SJCRH30 (cell line): ENCODE results near the gene PHLDB1. TPM values are rescaled to one million over a fixed set of nuclear protein-coding genes. Genes with fewer than 3 reads are reported as not detected.

Source experiments
- DNase-seq, 2 experiments: peaks; one replicate each; pipeline ENCODE4 v3.0.0-alpha.2; 2015 to 2020
- H3K27ac ChIP-seq: fragments of 250-450 bp; sonication (Bioruptor Pico); 2 replicates; pipeline ENCODE4 v1.5.1; 2020; ENCODE audit warnings: mild to moderate bottlenecking, moderate library complexity
- H3K27me3 ChIP-seq: fragments of 250-450 bp; sonication (Bioruptor Pico); 2 replicates; pipeline ENCODE4 v1.5.1; 2020; ENCODE audit warnings: mild to moderate bottlenecking, moderate library complexity
- H3K36me3 ChIP-seq: fragments of 250-450 bp; sonication (Bioruptor Pico); 2 replicates; pipeline ENCODE4 v1.5.1; 2020; ENCODE audit warnings: mild to moderate bottlenecking, moderate library complexity
- H3K4me1 ChIP-seq: fragments of 250-450 bp; sonication (Bioruptor Pico); 2 replicates; pipeline ENCODE4 v1.5.1; 2020; ENCODE audit warnings: mild to moderate bottlenecking, moderate library complexity
- H3K4me3 ChIP-seq: fragments of 250-450 bp; sonication (Bioruptor Pico); 2 replicates; pipeline ENCODE4 v1.5.1; 2020; ENCODE audit warnings: mild to moderate bottlenecking, moderate library complexity
- H3K9me3 ChIP-seq: fragments of 250-450 bp; sonication (Bioruptor Pico); replicated peaks from 2 replicates; pipeline ENCODE4 v1.5.1; 2020; ENCODE audit warnings: mild to moderate bottlenecking, moderate library complexity
- total RNA-seq: library from RNA; depleted of rRNA; stranded (reverse); fragments of >200 nt; shearing (Covaris generic); gene quantifications from 2 replicates; pipeline ENCODE4 v1.2.3, GENCODE V29; 2014

The PHLDB1 gene
- total RNA-seq, 1 experiment from 2014 or later, result 21.6 TPM

DNA sequence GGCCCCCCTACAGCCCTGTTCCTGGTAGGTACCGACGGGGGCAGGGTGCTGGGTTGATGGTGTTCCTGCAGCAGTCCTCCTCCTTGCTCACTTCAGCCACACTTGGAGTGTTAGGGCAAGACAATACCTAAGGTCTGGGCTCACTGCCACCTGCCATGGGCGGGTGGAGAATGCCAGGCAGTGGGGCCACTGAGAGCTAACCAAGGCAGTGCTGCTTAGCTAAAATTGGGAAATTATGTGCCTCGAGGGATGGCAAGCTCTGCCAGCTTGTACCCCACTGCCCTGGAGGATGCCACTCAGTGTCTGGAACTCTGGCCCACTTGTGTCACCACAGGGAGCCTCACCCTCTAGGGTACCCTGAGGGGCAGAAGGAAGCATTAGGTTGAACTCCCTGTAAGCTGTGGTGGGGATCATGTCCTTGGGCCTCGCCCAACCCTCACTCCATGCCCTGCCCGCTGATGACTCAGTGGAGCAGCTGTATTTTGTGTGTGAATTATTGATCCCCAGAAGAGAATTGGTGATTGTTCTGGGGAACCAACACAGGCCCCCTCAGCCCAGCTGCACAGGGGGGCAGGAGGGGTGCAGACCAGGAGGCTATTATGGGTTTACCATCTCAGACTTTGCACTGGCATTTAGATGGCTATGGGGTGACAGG is 17.7 kb downstream of the PHLDB1 start:
- Histone ChIP-seq H3K27me3 (no peaks in the 10 kb centered on the region), H3K4me3 (no peak overlapping the region), H3K36me3 (peaks cover 12% of the 10 kb centered on the region; the same call in 1 of the 2 replicates), H3K4me1 (peaks cover 17% of the 10 kb centered on the region), H3K27ac (no peak overlapping the region), H3K9me3 (no peaks in the 10 kb centered on the region)
- DNase-seq, result no peak

DNA sequence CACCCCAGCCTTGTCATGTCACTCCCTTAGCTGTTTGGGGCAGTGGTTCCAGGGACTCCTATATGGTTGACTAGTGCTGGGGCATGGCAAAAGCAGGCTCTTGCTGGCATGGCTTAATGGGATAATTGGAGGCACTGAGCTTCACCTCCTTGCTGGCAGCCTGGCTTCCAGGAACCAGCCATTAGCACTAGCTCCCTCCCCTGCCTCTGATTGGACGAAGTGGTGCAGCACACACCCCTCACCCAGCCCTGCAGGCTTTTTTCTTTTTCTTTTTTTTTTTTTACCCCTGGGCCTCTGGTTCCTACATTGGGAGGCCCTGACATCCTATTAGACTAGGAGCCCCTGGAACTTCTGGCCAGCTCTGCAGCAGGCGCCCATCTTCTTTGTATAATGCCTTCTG is 18.6 kb downstream of the PHLDB1 start:
- no peak overlapping the region for H3K4me3 ChIP-seq
- no peaks in the 10 kb centered on the region for H3K9me3 ChIP-seq
- H3K36me3 ChIP-seq, result peaks cover 12% of the 10 kb centered on the region; the same call in 1 of the 2 replicates
- DNase-seq, result no peak
- H3K27ac ChIP-seq, result no peak overlapping the region
- H3K27me3 ChIP-seq, result no peaks in the 10 kb centered on the region
- H3K4me1 ChIP-seq, result peaks cover 13% of the 10 kb centered on the region

DNA sequence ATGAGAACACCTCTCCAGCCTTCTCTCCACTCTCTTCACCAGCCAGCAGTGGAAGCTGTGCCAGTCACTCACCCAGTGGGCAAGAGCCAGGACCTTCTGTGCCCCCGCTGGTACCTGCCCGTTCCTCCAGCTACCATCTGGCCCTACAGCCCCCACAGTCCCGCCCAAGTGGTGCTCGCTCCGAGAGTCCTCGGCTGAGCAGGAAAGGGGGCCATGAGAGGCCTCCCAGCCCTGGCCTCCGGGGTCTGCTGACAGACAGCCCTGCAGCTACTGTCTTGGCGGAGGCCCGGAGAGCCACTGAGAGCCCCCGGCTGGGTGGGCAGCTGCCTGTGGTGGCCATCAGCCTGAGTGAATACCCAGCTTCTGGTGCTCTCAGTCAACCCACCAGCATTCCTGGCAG is 20.2 kb downstream of the PHLDB1 start:
- peaks cover 12% of the 10 kb centered on the region; the same call in 1 of the 2 replicates for H3K36me3 ChIP-seq
- no peak overlapping the region for H3K4me3 ChIP-seq
- H3K27ac ChIP-seq, result no peak overlapping the region
- H3K9me3 ChIP-seq, result no peaks in the 10 kb centered on the region
- DNase-seq, result no peak
- H3K27me3 ChIP-seq, result no peaks in the 10 kb centered on the region
- peaks cover 13% of the 10 kb centered on the region for H3K4me1 ChIP-seq

DNA sequence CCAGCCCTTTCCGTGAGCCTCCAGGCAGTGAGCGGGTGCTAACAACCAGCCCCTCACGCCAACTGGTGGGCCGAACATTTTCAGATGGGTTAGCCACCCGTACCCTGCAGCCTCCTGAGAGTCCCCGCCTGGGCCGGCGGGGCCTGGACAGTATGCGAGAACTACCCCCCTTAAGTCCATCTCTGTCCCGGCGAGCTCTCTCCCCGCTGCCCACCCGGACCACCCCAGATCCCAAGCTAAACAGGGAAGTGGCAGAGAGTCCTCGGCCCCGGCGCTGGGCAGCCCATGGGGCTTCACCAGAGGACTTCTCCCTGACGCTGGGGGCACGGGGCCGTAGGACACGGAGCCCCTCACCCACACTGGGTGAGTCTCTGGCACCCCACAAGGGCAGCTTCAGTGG is 20.6 kb downstream of the PHLDB1 start:
- Histone ChIP-seq H3K4me1 (peaks cover 10% of the 10 kb centered on the region), H3K27me3 (no peaks in the 10 kb centered on the region), H3K4me3 (no peak overlapping the region), H3K27ac (no peak overlapping the region), H3K36me3 (peaks cover 12% of the 10 kb centered on the region; the same call in 1 of the 2 replicates), H3K9me3 (no peaks in the 10 kb centered on the region)
- no peak for DNase-seq

DNA sequence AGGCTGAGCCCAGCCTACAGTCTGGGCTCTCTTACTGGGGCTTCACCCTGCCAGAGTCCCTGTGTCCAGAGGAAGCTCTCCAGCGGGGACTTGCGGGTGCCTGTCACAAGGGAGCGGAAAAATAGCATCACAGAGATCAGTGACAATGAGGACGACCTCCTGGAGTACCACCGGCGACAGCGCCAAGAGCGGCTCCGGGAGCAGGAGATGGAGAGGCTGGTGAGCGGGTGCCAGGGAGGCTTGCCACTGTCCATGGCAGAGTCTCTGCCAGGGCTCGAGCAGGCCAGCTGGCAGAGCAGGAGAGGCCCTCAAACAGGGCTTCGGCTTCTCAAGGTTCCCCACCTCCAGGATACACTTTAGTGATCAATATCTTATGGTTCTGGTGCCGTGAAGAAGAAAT is 21.0 kb downstream of the PHLDB1 start:
- H3K36me3 ChIP-seq, result peaks cover 12% of the 10 kb centered on the region; the same call in 1 of the 2 replicates
- no peak overlapping the region for H3K4me3 ChIP-seq
- peaks cover 6% of the 10 kb centered on the region for H3K4me1 ChIP-seq
- no peaks in the 10 kb centered on the region for H3K9me3 ChIP-seq
- DNase-seq, result no peak
- H3K27me3 ChIP-seq, result no peaks in the 10 kb centered on the region
- no peak overlapping the region for H3K27ac ChIP-seq

DNA sequence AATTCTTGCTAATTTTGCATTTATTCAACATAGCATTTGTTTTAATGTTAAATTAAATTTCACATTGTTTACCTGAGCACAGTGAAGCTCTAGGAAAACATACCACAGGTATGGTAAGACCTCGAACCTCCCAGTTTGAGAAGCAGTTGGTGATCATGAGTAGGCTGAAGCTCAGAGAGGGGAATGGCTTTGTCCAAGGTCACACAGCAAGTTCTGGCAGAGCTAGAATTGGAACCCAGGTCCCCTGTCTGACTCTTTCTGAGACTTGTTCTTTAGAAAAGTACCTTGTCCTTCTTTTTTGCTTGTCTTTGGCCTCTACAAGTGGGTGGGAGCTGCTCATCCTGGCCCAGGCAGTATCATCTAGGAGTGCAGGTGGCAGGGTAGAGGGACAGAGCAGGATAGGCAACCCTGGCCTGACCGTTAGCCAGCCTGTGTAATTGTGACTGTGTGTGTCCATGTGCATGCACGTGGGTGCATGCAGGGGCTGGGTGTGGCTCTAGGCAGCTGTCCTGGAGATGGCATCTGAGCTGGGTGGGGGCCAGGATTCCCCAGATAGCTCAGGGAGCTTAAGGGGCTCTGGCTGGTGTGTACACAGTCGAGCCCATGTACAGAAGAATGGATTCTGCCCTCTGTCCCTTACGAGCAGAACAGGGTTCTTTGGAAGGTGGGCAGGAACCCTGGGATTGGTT is 21.6 kb downstream of the PHLDB1 start:
- DNase-seq, result peak; percentile 19 to 42

DNA sequence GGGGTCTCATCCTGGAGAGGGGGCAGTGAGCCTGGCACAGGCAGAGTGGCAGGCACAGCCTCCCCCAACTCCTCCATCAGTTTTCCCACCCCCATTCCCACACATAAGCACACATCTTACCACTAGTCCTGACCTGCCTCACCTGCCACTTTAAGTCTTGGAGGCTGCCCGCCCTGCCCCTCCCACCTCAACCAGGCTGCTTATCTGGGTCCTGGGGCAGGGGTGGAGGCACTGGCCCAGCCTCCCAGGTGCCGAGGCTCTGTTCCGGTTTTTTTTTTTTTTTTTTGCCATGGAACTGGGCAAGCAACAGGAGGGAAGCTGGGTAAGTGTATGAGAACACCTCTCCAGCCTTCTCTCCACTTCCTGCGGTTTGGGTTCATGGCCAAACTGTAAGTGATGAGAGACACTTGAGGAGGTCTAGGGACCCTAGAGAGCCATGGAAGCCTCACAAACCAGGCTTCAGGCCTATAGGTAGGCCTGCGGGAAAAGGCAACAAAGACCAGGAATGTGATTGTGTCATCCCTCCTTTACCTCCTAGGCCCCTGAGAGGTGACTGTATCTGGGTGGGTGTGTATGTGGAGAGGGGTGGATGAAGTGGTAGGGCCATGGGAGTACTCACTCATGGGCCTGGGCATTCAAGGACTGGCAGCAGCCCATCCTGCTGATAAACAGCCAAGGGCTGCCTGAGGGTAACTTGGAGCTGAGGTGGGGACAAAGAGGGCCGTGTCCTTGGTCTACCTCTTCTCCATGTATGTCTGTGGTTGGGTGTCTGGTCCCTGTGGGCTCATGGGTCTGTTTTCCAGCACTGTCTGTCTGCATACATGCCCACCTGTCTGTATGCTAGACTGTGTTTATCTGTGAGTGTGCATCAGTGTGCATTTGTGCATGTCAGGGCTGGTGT is 22.6 kb downstream of the PHLDB1 start:
- Histone ChIP-seq H3K36me3 (peaks cover 12% of the 10 kb centered on the region; the same call in 1 of the 2 replicates), H3K4me1 (no peaks in the 10 kb centered on the region), H3K4me3 (no peak overlapping the region), H3K9me3 (no peaks in the 10 kb centered on the region), H3K27ac (no peak overlapping the region), H3K27me3 (no peaks in the 10 kb centered on the region)
- no peak for DNase-seq

More for the DNA sequence above, 21.6 kb downstream of the PHLDB1 start:
- Histone ChIP-seq H3K4me3 (no peak overlapping the region), H3K27me3 (no peaks in the 10 kb centered on the region), H3K36me3 (peaks cover 12% of the 10 kb centered on the region; the same call in 1 of the 2 replicates), H3K9me3 (no peaks in the 10 kb centered on the region), H3K27ac (no peak overlapping the region), H3K4me1 (no peaks in the 10 kb centered on the region)

DNA sequence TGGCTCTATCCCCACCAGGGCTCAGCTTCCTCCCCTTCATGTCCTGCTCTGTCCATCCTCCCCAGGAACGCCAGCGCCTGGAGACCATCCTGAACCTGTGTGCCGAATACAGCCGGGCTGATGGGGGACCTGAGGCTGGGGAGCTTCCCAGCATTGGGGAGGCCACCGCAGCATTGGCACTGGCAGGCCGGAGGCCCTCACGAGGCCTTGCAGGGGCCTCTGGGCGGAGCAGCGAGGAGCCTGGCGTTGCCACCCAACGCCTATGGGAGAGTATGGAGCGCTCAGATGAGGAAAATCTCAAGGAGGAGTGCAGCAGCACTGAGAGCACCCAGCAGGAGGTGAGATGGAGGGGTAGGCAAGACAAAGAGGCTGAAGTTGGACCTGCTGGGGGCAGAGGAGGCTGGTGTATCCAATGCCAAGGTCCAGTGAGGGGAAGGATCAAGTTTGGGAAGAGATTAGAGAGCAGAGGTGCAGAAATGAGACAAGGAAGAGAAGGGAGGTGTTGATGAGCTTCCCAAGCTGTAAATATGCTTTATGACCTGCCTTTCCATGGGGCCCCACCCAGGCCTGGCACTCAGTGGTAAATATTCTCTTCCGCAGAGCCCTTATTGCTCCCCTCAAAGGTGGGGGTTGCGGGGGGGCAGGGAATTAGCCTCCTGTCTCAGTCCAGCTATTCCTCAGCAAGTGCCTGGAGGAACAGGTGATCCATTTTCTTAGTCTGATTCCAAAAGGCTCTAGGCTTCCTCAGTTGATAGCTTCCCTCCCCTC is 23.9 kb downstream of the PHLDB1 start:
- Histone ChIP-seq H3K4me1 (no peaks in the 10 kb centered on the region), H3K27ac (no peak overlapping the region), H3K4me3 (no peak overlapping the region), H3K9me3 (no peaks in the 10 kb centered on the region), H3K36me3 (peaks cover 12% of the 10 kb centered on the region; the same call in 1 of the 2 replicates), H3K27me3 (no peaks in the 10 kb centered on the region)
- no peak for DNase-seq

DNA sequence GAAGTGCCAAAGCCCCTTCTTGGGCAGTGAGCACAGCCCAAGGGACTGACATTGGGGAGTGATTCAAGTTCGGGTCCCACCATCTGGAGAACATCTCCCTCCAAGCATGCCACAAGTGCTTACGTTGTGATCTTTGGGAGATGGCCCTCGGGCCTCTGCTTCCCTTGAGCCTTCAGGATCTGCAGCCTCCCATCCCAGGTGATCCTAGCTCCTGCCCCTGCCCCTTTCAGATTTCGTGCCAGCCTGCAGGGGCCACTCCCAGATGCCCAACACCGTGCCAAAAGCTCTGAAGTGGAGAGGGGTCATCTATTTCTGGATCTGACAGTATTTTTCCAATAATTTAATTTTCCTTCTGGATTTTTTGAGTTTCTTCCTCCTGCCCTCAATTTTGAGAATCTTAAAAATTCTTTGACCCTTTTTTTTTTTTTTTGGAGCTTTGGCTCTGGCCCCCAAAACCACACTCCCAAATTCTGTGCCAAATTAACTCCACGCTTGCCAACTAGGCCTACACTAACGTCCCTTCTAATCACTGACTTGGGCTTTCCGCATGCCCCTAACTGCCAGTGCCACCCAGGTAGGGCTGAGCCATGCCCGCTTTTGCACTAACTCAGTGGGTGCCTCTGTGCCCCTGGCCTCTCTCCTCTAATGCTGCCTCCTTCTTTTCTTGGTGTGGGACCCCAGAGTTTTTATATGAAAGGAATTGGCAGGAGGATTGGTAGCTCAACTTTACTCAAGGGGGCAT is 25.3 kb downstream of the PHLDB1 start:
- H3K27me3 ChIP-seq, result no peaks in the 10 kb centered on the region
- H3K36me3 ChIP-seq, result peaks cover 7% of the 10 kb centered on the region; the same call in 1 of the 2 replicates
- H3K4me3 ChIP-seq, result no peak overlapping the region
- H3K4me1 ChIP-seq, result no peaks in the 10 kb centered on the region
- DNase-seq, result no peak
- no peaks in the 10 kb centered on the region for H3K9me3 ChIP-seq
- no peak overlapping the region for H3K27ac ChIP-seq

DNA sequence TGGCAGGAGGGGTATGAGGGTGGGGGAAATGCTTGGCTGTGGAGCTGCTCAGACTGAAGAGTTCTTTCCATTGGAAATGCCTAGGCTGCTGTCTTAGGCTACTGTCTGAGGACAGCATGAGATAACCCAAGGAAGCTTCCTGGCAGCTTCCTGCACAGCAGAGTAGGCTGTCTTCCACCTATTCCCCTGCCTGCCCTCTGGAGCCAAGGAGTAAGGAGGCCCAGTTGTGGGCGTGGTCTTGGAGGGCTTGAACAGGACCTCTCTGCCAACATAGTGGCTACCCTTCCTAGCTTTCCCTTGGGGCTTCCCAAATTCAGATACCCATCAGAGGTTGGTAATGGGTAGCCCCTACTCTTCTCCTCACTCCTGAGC is 25.9 kb downstream of the PHLDB1 start:
- H3K4me3 ChIP-seq, result no peak overlapping the region
- H3K36me3 ChIP-seq, result peaks cover 5% of the 10 kb centered on the region; the same call in 1 of the 2 replicates
- no peaks in the 10 kb centered on the region for H3K9me3 ChIP-seq
- H3K4me1 ChIP-seq, result no peaks in the 10 kb centered on the region
- no peak for DNase-seq
- H3K27me3 ChIP-seq, result no peaks in the 10 kb centered on the region
- no peak overlapping the region for H3K27ac ChIP-seq

DNA sequence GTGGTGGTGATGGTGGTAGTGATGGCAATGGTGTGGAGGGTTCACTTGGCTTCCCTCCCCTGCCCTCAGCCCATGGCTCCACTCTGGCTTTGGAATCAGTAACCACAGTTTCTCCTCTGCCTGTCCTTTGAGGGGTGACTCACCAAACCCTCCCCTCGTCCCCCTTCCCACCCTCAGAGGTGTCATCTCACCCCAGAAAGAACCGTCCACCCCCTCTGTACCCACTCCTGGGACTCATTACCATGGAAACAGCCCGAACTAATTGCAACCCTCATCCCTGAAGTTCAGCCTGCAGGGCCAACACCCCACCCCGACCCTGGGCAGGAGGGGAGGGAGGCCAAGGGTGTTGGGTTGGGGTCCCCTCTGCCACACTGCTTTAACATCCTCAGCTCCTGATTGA is 26.6 kb downstream of the PHLDB1 start:
- H3K36me3 ChIP-seq, result no peaks in the 10 kb centered on the region
- H3K27ac ChIP-seq, result no peak overlapping the region
- no peaks in the 10 kb centered on the region for H3K27me3 ChIP-seq
- no peak for DNase-seq
- H3K9me3 ChIP-seq, result no peaks in the 10 kb centered on the region
- H3K4me1 ChIP-seq, result no peaks in the 10 kb centered on the region
- H3K4me3 ChIP-seq, result no peak overlapping the region

DNA sequence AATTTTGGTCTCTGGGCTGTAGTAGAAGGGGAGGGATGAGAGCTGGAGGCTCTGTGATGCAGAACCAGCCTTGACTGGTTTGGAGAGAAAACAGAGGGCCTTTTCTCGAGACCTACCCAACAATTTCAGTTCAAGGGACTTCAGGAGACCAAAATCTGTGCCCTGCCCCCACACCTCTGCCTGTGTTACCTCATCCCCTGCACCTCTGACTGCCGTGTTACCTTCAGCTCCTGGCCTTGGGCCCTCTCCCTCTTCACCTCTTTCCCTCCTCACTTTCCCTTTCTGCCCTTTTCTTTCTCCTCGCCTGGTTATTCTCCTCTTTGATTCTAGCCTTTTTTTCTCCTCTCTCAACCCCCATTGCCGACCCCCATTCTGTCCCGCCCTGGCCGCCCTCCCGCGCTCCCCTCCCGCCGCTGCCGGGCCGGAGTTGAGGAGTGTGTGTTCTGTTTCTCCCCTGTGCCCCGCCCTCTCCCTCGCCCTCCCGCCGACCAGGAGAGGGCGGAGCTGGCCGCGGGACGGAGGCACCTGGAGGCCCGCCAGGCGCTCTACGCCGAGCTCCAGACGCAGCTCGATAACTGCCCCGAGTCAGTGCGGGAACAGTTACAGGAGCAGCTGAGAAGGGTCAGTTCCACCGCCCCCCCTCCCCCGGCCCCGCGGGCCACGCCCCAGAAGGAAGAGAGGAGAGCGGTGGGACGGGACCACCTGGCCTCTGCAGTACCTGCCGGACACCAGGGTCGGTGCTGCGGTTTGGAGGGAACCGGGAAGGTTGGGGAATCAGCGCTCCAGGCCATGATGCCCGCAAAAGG is 27.2 kb downstream of the PHLDB1 start:
- H3K4me1 ChIP-seq, result no peaks in the 10 kb centered on the region
- no peak for DNase-seq
- H3K27me3 ChIP-seq, result no peaks in the 10 kb centered on the region
- no peaks in the 10 kb centered on the region for H3K9me3 ChIP-seq
- no peaks in the 10 kb centered on the region for H3K36me3 ChIP-seq
- H3K27ac ChIP-seq, result no peak overlapping the region
- H3K4me3 ChIP-seq, result no peak overlapping the region

DNA sequence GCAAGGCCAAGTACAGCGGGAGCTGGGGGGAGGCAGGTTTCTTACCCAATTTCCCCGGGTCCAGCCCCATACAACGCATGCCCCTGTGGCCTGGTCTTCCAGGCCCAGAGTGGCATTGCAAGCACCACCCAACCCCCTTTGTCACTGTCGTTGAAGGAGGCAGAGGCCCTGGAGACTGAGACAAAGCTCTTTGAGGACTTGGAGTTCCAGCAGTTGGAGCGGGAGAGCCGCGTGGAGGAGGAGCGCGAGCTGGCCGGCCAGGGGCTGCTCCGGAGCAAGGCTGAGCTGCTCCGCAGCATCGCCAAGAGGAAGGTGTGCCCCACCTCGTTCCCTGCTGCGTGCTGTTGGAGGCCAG is 27.8 kb downstream of the PHLDB1 start:
- Histone ChIP-seq H3K9me3 (no peaks in the 10 kb centered on the region), H3K4me3 (no peak overlapping the region), H3K27me3 (no peaks in the 10 kb centered on the region), H3K4me1 (no peaks in the 10 kb centered on the region), H3K27ac (no peak overlapping the region), H3K36me3 (no peaks in the 10 kb centered on the region)
- no peak for DNase-seq
